Measurements from ENCODE around the gene YDJC.

GRCh38 chr22:21636629-21637218 is 6.9 kb upstream of the YDJC start:
- TF ChIP-seq, protein P1, sequence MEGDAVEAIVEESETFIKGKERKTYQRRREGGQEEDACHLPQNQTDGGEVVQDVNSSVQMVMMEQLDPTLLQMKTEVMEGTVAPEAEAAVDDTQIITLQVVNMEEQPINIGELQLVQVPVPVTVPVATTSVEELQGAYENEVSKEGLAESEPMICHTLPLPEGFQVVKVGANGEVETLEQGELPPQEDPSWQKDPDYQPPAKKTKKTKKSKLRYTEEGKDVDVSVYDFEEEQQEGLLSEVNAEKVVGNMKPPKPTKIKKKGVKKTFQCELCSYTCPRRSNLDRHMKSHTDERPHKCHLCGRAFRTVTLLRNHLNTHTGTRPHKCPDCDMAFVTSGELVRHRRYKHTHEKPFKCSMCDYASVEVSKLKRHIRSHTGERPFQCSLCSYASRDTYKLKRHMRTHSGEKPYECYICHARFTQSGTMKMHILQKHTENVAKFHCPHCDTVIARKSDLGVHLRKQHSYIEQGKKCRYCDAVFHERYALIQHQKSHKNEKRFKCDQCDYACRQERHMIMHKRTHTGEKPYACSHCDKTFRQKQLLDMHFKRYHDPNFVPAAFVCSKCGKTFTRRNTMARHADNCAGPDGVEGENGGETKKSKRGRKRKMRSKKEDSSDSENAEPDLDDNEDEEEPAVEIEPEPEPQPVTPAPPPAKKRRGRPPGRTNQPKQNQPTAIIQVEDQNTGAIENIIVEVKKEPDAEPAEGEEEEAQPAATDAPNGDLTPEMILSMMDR (IDR thresholded peaks at IDR 0.05; ENCODE audit: borderline replicate concordance, extremely low read depth, low read length, poor library complexity, severe bottlenecking), result no peak
- no peak for TF ChIP-seq EZH2 (IDR thresholded peaks at IDR 0.05; ENCODE audit: borderline replicate concordance, low read depth, low read length, severe bottlenecking)
